OCI-LY1 (cell line): ENCODE results near the gene DNAJB1.

Source experiments
- H2AFZ ChIP-seq: fragments of 200-600 bp; sonication (generic), shearing (Covaris generic); 2 replicates; pipeline ENCODE4 v1.6.0; 2014; ENCODE audit warnings: antibody characterized with exemption, mild to moderate bottlenecking, low read length
- H3F3A ChIP-seq: fragments of 200-600 bp; sonication (generic), shearing (Covaris generic); 2 replicates; pipeline ENCODE4 v1.6.0; 2014; ENCODE audit warnings: mild to moderate bottlenecking, antibody characterized with exemption, low read length, moderate library complexity; ENCODE audit not compliant: insufficient read depth
- H3K27ac ChIP-seq: fragments of 200-600 bp; sonication (generic); 2 replicates; pipeline ENCODE4 v1.5.1; 2014; ENCODE audit warnings: low read length, mixed run types, mild to moderate bottlenecking, low read depth; ENCODE audit not compliant: poor library complexity, severe bottlenecking
- H3K27me3 ChIP-seq: fragments of 200-600 bp; sonication (generic); 2 replicates; pipeline ENCODE4 v1.6.0; 2014; ENCODE audit warnings: antibody characterized with exemption, mild to moderate bottlenecking, low read length, moderate library complexity; ENCODE audit not compliant: insufficient read depth
- H3K36me3 ChIP-seq: fragments of 200-600 bp; sonication (generic); 2 replicates; pipeline ENCODE4 v1.6.1; 2014; ENCODE audit warnings: mild to moderate bottlenecking, antibody characterized with exemption, low read length, moderate library complexity, mixed read lengths; ENCODE audit not compliant: insufficient read depth
- H3K4me1 ChIP-seq: fragments of 200-600 bp; sonication (generic); 2 replicates; pipeline ENCODE4 v1.5.1; 2014; ENCODE audit warnings: mild to moderate bottlenecking, low read length, moderate library complexity; ENCODE audit not compliant: insufficient read depth, severe bottlenecking
- H3K4me2 ChIP-seq: fragments of 200-600 bp; sonication (generic), shearing (Covaris generic); 2 replicates; pipeline ENCODE4 v1.6.1; 2014; ENCODE audit warnings: low read length
- H3K4me3 ChIP-seq: fragments of 200-600 bp; sonication (generic); 2 replicates; pipeline ENCODE4 v1.5.1; 2014; ENCODE audit warnings: low read length, low read depth, mild to moderate bottlenecking, mixed read lengths; ENCODE audit not compliant: poor library complexity, severe bottlenecking
- H3K79me2 ChIP-seq: fragments of 200-600 bp; shearing (Covaris generic); 2 replicates; pipeline ENCODE4 v1.6.1; 2016; ENCODE audit warnings: mixed run types, low read length, mixed read lengths; ENCODE audit not compliant: insufficient read depth
- H3K9ac ChIP-seq: fragments of 200-600 bp; sonication (generic), shearing (Covaris generic); 2 replicates; pipeline ENCODE4 v1.6.1; 2014; ENCODE audit warnings: mild to moderate bottlenecking, low read length, mixed read lengths
- H3K9me2 ChIP-seq: fragments of 200-600 bp; sonication (generic), shearing (Covaris generic); 2 replicates; pipeline ENCODE4 v1.6.1; 2014; ENCODE audit warnings: low read depth, mild to moderate bottlenecking, low read length, mixed read lengths
- H3K9me3 ChIP-seq: fragments of 200-600 bp; shearing (Covaris generic); 2 replicates; pipeline ENCODE4 v1.6.1; 2014; ENCODE audit warnings: low read length, mixed read lengths
- H4K20me1 ChIP-seq: fragments of 200-600 bp; sonication (generic), shearing (Covaris generic); 2 replicates; pipeline ENCODE4 v1.6.0; 2016; ENCODE audit warnings: mild to moderate bottlenecking, low read length; ENCODE audit not compliant: insufficient read depth
- EZH2 ChIP-seq: fragments of 200-600 bp; sonication (generic), shearing (Covaris generic); IDR thresholded peaks from 2 replicates; pipeline ENCODE4 v1.8.0; 2017; ENCODE audit warnings: borderline replicate concordance, mixed run types, mild to moderate bottlenecking, antibody characterized with exemption, low read length, moderate library complexity, mixed read lengths
- TF ChIP-seq, protein P1 (sequence below): fragments of 200-600 bp; sonication (generic), shearing (Covaris generic); IDR thresholded peaks from 2 replicates; pipeline ENCODE4 v1.5.1; 2017; ENCODE audit warnings: mild to moderate bottlenecking, antibody characterized with exemption, low read length, moderate library complexity, mixed read lengths

DNAJB1 gene

DNA sequence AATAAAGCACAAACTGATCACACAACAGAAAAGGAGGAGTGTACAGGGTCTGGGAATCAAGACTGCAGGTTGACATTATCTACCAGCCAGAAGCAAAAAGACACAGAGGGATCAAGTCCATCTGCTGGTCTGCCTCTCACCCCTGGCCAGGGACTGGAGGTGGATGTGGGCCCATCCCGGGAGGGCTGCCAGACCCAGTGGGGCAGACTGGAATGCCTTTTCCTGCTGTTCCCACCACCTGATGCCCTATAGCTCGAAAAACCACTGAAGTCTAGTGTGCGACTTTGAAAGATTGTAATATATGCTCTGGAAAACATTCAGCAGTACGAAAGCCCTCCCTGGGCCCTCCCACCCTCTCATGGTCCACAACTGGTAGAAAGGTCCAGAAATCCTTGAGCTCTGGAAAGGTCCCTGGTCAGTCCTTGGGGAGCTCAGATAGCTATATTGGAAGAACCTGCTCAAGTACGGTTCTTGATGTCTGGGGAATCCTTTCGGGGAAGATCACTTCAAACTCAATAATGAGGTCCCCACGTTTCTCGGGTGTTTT is 2.6 kb downstream of the DNAJB1 start:
- no peak overlapping the region for H3K27ac ChIP-seq
- TF ChIP-seq EZH2: no peak
- TF ChIP-seq, protein P1, sequence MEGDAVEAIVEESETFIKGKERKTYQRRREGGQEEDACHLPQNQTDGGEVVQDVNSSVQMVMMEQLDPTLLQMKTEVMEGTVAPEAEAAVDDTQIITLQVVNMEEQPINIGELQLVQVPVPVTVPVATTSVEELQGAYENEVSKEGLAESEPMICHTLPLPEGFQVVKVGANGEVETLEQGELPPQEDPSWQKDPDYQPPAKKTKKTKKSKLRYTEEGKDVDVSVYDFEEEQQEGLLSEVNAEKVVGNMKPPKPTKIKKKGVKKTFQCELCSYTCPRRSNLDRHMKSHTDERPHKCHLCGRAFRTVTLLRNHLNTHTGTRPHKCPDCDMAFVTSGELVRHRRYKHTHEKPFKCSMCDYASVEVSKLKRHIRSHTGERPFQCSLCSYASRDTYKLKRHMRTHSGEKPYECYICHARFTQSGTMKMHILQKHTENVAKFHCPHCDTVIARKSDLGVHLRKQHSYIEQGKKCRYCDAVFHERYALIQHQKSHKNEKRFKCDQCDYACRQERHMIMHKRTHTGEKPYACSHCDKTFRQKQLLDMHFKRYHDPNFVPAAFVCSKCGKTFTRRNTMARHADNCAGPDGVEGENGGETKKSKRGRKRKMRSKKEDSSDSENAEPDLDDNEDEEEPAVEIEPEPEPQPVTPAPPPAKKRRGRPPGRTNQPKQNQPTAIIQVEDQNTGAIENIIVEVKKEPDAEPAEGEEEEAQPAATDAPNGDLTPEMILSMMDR: no peak
- peak overlapping the region; percentile 98 for H3K4me3 ChIP-seq
- H4K20me1 ChIP-seq: no peaks in the 10 kb centered on the region
- no peaks in the 10 kb centered on the region for H3K27me3 ChIP-seq
- no peaks in the 10 kb centered on the region for H3K9me2 ChIP-seq
- peaks cover 13% of the 10 kb centered on the region for H3F3A ChIP-seq
- H3K79me2 ChIP-seq: peaks cover 16% of the 10 kb centered on the region
- peak overlapping the region; percentile 84 for H3K4me2 ChIP-seq
- peaks cover 46% of the 10 kb centered on the region for H3K36me3 ChIP-seq
- H2AFZ ChIP-seq: no peak overlapping the region
- H3K9ac ChIP-seq: peak overlapping the region; percentile 99; the same call in 1 of the 2 replicates
- peaks cover 29% of the 10 kb centered on the region for H3K4me1 ChIP-seq
- no peaks in the 10 kb centered on the region for H3K9me3 ChIP-seq

DNA sequence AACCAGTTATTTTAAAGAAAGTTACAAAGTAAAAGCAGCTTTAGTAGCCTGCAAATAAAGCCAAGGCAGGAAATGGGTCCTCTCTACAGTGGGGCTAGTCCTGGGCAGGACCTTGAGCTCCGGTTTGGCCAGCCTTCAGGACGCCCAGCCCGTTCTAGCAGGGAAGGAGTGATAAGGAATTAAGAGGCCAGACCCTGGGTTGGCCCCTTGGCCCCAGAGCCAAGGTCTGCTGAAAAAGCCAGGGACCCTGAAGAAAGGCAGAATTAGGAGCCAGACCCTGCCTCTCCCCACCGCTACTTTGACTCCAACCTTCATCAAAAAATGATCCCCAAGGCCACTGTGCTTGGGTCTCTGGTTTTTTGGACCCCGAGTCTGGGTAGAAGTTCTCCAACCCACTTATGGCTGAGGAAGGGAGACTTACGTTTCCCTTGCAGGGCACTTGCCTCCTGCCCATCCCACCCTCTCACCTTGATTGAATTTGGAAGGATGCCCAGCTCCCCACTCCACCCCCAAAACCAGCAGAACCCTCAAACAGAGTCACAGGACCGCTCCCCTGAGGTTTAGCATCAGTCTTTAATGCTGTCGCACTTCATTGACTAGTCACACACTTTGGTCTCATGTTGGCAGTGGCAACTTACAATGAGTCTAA is 3.9 kb downstream of the DNAJB1 start:
- H3K36me3 ChIP-seq: peaks cover 46% of the 10 kb centered on the region
- no peaks in the 10 kb centered on the region for H4K20me1 ChIP-seq
- peaks cover 16% of the 10 kb centered on the region for H3K79me2 ChIP-seq
- H3K4me1 ChIP-seq: peaks cover 29% of the 10 kb centered on the region
- H2AFZ ChIP-seq: no peak overlapping the region
- TF ChIP-seq, protein P1: no peak
- no peak for TF ChIP-seq EZH2
- H3K27ac ChIP-seq: no peak overlapping the region
- H3K9me2 ChIP-seq: no peaks in the 10 kb centered on the region
- no peak overlapping the region; the same call in 1 of the 2 replicates for H3K9ac ChIP-seq
- no peaks in the 10 kb centered on the region for H3K9me3 ChIP-seq
- H3F3A ChIP-seq: peaks cover 6% of the 10 kb centered on the region; the same call in 1 of the 2 replicates
- H3K27me3 ChIP-seq: no peaks in the 10 kb centered on the region
- no peak overlapping the region for H3K4me2 ChIP-seq
- H3K4me3 ChIP-seq: no peak overlapping the region

DNA sequence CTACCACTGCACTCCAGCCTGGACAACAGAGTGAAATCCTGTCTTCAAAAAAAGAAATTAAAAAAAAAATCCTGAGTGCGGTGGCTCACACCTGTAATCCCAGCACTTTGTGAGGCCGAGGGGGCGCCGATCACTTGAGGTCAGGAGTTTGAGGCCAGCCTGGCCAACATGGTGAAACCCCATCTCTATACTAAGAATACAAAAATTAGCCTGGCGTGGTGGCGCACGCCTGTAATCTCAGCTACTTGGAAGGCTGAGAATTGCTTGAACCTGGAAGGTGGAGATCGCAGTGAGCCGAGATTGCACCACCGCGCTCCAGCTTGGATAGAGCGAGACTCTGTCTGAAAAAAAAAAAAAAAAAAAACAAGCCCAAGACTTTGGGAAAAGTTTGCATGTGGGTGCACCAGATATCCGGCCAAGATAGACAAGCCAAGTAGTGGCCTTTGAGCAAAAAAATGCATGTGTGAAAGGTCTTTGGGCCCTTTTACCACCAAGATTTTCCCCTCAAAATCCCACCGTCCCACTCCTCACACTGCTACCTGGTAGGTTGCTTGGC is 5.7 kb downstream of the DNAJB1 start:
- Histone ChIP-seq H3K9ac (no peak overlapping the region), H3K9me3 (no peaks in the 10 kb centered on the region), H3K79me2 (peaks cover 13% of the 10 kb centered on the region), H3K36me3 (peaks cover 45% of the 10 kb centered on the region), H3K4me2 (no peak overlapping the region), H3K4me3 (no peak overlapping the region), H3K9me2 (no peaks in the 10 kb centered on the region), H3K4me1 (peaks cover 24% of the 10 kb centered on the region), H3K27ac (no peak overlapping the region), H2AFZ (no peak overlapping the region), H3K27me3 (no peaks in the 10 kb centered on the region), H4K20me1 (no peaks in the 10 kb centered on the region), H3F3A (peaks cover 6% of the 10 kb centered on the region; the same call in 1 of the 2 replicates)
- TF ChIP-seq, protein P1: no peak
- no peak for TF ChIP-seq EZH2
